GM12801 (cell line): ENCODE results near the gene VWA3B.

Experiments
- TF ChIP-seq, protein P1 (sequence below): IDR thresholded peaks from one replicate; pipeline ENCODE4 v1.5.1; 2011; ENCODE audit warnings: control low read depth; ENCODE audit not compliant: insufficient read length; ENCODE audit errors: extremely low read depth

VWA3B gene

DNA sequence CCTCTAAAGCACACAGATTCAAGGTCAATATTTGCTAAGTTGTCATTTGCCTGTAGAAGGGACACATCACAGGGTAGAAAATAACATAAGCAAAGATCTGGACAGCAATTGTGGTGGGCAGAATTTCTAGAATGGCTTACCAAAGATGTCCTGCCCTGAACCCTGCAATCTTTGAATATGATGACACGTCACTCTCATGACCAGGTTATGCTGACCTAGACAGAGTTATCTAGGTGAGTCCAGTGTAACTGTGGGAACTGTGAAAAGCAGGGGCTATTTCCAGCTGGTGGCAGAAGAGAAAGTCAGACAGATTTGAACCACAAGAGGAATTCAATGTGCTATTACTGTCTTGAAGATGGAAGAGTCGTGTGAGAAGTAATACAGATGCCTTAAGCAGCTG, 147.0 kb downstream of the VWA3B start:
- TF ChIP-seq, protein P1, sequence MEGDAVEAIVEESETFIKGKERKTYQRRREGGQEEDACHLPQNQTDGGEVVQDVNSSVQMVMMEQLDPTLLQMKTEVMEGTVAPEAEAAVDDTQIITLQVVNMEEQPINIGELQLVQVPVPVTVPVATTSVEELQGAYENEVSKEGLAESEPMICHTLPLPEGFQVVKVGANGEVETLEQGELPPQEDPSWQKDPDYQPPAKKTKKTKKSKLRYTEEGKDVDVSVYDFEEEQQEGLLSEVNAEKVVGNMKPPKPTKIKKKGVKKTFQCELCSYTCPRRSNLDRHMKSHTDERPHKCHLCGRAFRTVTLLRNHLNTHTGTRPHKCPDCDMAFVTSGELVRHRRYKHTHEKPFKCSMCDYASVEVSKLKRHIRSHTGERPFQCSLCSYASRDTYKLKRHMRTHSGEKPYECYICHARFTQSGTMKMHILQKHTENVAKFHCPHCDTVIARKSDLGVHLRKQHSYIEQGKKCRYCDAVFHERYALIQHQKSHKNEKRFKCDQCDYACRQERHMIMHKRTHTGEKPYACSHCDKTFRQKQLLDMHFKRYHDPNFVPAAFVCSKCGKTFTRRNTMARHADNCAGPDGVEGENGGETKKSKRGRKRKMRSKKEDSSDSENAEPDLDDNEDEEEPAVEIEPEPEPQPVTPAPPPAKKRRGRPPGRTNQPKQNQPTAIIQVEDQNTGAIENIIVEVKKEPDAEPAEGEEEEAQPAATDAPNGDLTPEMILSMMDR, result no peak

DNA sequence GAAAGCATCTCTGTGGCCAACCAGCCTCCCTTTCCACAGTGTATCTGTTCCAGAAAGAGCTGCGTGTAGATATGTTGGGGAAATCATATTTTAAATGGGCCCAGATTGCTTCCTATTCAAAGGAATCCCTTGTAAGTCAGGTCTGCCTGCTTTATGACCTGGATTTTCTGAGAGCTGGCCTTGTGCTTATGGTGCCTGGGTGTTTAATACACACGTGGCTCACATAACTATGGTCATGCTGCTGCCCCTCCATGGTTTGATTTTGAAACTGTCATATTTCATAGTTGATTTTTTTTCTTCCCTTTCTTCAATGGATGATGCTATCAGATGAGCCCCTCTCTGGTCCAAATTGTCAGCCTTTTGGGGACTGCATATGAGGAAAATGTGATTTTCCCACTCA, 147.8 kb downstream of the VWA3B start:
- TF ChIP-seq, protein P1, result no peak

DNA sequence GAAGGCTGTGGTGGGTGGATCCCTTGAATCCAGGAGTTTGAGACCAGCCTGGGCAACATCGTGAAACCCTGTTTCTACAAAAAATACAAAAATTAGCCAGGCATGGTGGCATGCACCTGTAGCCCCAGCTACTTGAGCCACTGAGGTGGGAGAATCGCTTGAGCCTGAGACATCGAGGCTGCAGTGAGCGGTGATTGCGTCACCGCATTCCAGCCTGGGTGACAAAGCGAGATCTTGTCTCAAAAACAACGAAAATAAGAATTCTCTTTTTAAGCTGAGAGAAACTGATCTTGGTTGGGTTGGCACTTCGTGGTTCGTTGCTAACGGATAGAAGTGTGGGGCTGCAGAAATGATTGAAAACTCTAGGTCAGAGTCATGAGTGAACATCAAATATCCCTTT, 150.0 kb downstream of the VWA3B start:
- TF ChIP-seq, protein P1, result no peak

DNA sequence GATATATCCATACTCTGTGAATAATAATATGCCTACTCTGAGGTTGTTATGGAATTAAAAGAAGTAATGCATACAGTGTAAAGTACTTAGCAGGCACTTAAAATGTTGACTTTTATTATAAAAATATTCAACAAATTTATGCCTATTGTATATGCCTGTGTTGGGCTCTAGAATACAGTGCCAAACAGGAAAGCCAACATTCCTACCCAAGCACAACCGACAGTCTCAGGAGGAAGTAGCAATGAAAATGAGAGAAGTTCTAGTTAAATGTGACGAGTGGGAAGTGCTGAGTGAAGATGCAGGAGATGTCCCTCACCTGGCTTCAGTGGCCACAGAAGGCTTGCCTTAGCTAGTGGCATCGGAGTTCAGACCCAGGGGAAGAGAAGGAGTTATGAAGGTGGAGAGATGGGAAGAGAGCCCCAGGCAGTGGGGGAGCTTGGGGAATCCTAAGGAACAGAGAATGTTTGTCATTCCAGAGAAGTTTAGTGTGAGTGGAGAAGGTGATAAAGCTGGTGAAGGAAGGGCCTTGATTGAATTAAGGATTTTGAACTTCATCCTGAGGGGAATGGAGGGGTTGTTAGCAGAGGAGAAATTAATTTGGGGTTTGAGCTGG, 153.9 kb downstream of the VWA3B start:
- TF ChIP-seq, protein P1, result no peak

DNA sequence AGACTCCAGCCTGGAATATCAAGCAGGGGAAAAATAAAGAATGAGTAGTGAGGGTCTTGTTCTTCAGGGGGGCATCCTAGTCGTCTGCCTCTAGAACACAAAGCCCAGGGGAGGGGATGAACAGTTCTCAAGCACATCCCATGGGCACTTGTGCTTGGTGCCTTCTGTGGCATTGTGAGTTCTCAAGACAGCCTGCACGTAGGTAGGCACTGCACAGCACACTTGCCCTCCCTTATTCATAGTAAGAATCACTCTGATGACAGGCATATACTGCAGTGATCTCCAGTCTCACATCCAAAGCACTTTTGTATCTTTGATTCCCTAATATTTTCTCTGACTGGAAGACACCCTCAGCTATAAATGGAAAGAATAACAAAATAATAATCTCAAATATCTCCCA, 154.6 kb downstream of the VWA3B start:
- TF ChIP-seq, protein P1, result no peak

DNA sequence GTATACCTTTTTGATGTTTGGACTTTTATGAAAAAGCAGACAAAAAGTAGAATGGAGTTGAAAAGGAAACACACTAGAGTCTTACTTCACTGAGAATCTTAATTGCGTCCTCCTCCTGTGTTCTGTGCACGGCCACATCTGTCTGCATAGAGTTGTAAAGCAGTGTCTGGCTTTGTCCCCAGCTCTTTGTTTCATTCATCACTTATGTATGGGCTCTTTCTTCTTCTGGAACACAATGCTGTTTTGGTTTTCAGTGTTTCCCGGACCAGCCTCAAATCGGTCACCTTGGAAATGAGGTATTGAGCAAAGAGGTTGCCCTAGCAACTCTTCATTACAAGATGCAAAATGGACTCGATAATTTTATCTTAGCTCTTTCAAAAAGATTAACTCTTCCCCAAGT, 155.0 kb downstream of the VWA3B start:
- TF ChIP-seq, protein P1, result no peak

DNA sequence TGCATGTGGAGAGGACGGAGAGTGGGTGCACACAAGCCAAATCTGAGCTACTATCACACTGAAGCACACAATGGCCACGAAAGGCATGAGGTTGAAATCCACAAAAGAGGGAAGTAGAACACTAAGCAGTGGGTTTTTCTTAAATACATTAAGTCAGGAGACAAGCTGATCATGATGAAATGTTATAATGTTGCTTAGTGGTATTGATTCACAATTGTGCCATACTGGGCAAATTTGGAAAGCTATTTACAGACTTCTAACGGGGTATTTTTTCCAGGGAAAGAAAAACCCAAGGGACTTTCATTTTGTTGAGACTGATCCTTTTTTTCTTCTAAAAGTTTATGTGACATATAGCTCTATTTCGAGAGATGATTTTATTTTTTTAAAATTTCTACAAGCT, 158.5 kb downstream of the VWA3B start:
- TF ChIP-seq, protein P1, result no peak
